Memory B cell (primary cell): ENCODE results near the gene ZNF618.

ENCODE experiments used
- ATAC-seq: fragments of 150-1000 bp; cut with Tn5 transposase; 2 replicates; pipeline ENCODE4 v1.10.0; 2021; ENCODE audit warnings: low read depth, mild to moderate bottlenecking, moderate library complexity
- DNase-seq, 2 donors: peaks; one replicate each; pipeline ENCODE4 v3.0.0; 2022; ENCODE audit warnings: low spot score in 2 of 2
- H3K27ac Mint-ChIP-seq: one replicate; pipeline ENCODE4 v1.8.0; 2022; ENCODE audit warnings: mild to moderate bottlenecking, moderate library complexity, mixed read lengths
- H3K27me3 Mint-ChIP-seq: one replicate; pipeline ENCODE4 v1.8.0; 2022; ENCODE audit warnings: mixed read lengths
- H3K36me3 Mint-ChIP-seq: one replicate; pipeline ENCODE4 v1.8.0; 2022; ENCODE audit warnings: mild to moderate bottlenecking, mixed read lengths
- H3K4me1 Mint-ChIP-seq: one replicate; pipeline ENCODE4 v1.8.0; 2022; ENCODE audit warnings: mixed read lengths
- H3K4me3 Mint-ChIP-seq: one replicate; pipeline ENCODE4 v1.8.0; 2022; ENCODE audit warnings: mild to moderate bottlenecking, moderate library complexity, mixed read lengths
- H3K9me3 Mint-ChIP-seq: one replicate; pipeline ENCODE4 v1.8.0; 2022; ENCODE audit warnings: mixed read lengths

ZNF618 gene

DNA sequence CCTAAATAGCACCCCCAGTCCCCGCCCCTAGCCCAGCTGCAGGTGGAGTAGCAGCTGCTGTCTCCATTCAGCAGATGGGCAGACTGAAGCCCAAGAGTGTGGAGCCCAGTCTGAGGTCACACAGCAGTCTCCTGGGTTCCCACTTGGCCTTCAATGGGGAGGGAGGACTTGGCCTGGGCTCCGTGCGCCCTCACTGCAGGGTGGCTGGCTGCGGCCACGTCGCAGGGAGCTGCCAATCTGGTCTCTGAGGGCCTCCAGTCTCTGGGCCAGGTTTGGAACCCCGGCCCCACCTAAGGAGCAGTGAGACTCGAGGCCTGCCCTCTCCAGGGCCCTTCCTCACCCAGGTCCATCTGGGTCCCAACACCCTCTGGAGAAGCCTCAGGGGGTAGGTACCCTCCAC is 215.6 kb downstream of the ZNF618 start:
- H3K36me3 Mint-ChIP-seq = no peaks in the 10 kb centered on the region
- no peak overlapping the region for H3K27ac Mint-ChIP-seq
- ATAC-seq (no peak), DNase-seq (no peak)
- no peaks in the 10 kb centered on the region for H3K9me3 Mint-ChIP-seq
- H3K4me1 Mint-ChIP-seq = peaks cover 2% of the 10 kb centered on the region
- H3K27me3 Mint-ChIP-seq = peaks cover 11% of the 10 kb centered on the region
- H3K4me3 Mint-ChIP-seq = no peak overlapping the region

DNA sequence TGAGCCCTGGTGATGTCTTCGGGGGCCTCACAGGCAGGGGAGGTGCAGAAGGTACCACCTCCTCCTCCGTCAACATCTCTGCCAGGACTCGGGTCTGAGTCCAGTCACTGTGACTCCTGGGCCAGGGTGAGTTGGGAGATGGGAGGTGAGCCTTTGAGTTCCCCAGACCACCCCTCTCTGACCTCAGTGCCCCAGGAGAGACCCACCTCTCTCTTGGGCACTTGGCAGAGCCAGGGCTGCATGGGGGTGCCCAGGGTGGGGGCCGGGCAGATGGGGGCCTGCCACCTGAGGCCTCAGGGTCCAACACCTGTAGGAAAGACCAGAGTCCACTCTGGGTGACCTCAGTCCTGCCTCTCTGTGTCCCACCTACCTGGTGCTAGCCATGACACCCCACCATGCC is 216.2 kb downstream of the ZNF618 start:
- DNase-seq (no peak), ATAC-seq (no peak)
- Mint-ChIP-seq H3K27ac (no peak overlapping the region), H3K36me3 (no peaks in the 10 kb centered on the region), H3K4me1 (peaks cover 4% of the 10 kb centered on the region), H3K4me3 (no peak overlapping the region), H3K9me3 (no peaks in the 10 kb centered on the region), H3K27me3 (peaks cover 13% of the 10 kb centered on the region)

DNA sequence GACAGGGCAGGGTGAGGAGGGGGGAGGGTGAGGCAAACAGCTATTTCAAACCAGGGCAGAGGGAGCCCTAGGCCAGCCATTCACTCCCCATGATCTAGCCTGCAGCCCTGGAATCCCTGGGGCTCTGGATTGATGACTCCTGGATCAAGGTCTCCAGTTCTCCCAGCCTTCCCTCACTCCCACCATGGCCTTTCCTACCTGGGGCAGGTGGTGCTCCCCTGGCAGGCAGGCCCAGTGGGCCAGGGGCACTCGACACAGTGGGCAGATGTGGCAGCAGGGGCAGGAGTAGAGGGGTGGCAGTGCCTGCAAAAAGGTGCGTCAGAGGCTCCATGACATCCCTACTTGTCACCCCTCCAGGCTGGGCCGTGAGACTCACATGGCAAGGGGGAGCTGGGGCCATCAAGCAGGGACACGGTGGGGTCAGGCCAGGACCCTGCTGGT is 216.9 kb downstream of the ZNF618 start:
- H3K4me3 Mint-ChIP-seq = no peak overlapping the region
- H3K9me3 Mint-ChIP-seq = no peaks in the 10 kb centered on the region
- H3K36me3 Mint-ChIP-seq = no peaks in the 10 kb centered on the region
- no peak overlapping the region for H3K27ac Mint-ChIP-seq
- peaks cover 7% of the 10 kb centered on the region for H3K4me1 Mint-ChIP-seq
- no peak for ATAC-seq
- peaks cover 12% of the 10 kb centered on the region for H3K27me3 Mint-ChIP-seq
- DNase-seq = no peak

DNA sequence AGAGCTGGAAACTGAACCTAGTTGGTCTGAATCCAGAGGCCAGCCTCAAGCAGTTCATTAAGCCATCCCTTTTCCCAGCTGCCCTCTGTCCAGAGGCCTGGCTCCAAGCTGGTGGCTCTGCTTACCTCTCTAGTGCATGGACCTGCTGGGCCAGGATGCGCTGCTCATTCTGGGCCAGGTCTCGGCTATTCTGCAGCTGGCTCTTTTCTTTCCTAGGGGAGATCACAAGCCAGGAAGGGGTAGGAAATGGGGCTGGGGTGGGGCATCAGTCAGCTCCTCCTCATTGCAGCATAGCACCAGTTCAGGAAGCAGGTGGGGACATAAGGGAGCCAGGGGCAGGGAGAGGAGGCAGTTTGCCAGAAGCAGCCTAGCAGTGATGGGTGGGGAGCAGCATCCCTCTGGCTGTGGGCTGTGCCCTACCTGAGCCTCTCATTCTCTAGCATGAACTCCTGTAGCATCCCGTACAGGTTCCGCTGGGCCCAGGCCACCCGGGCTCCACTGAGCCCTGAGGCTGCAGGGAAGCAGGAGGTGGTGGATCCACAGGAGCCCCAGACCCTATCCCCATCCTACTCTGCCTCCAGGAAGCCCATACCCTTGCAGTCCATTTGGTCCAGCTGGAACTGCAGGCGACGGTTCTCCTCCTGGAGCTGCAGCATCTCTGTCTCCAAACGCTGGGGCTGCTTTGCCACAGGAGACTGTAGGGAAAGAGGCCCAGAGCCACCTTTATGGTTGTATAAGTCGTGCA is 217.8 kb downstream of the ZNF618 start:
- H3K4me3 Mint-ChIP-seq = no peak overlapping the region
- no peak for ATAC-seq

DNA sequence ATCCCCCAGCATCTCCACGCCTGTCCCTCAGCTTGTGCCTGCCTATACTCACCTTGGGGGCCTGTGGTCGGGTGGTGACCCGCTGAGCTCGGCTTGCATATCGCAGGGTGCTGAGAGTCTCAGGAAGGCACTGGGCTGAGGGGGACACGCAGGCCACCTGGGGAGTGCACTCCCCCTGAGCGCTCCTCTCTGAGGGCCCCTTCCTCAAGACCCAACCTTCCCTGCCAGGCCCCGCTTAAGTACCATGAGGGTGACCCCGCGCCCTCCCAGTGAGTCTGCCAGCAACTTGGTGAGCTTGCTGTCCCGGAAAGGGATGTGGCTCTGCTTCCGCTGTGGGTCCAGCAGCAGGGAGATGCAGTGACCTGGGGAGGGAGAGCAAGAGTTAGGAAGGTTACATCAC is 218.9 kb downstream of the ZNF618 start:
- Mint-ChIP-seq H3K27me3 (peaks cover 13% of the 10 kb centered on the region), H3K4me3 (no peak overlapping the region), H3K9me3 (no peaks in the 10 kb centered on the region), H3K36me3 (no peaks in the 10 kb centered on the region), H3K4me1 (peaks cover 7% of the 10 kb centered on the region), H3K27ac (no peak overlapping the region)
- ATAC-seq (no peak), DNase-seq (no peak)

More for the DNA sequence above, 217.8 kb downstream of the ZNF618 start:
- peaks cover 11% of the 10 kb centered on the region for H3K27me3 Mint-ChIP-seq
- H3K4me1 Mint-ChIP-seq = peaks cover 7% of the 10 kb centered on the region
- DNase-seq = no peak
- no peaks in the 10 kb centered on the region for H3K36me3 Mint-ChIP-seq
- no peaks in the 10 kb centered on the region for H3K9me3 Mint-ChIP-seq
- no peak overlapping the region for H3K27ac Mint-ChIP-seq

DNA sequence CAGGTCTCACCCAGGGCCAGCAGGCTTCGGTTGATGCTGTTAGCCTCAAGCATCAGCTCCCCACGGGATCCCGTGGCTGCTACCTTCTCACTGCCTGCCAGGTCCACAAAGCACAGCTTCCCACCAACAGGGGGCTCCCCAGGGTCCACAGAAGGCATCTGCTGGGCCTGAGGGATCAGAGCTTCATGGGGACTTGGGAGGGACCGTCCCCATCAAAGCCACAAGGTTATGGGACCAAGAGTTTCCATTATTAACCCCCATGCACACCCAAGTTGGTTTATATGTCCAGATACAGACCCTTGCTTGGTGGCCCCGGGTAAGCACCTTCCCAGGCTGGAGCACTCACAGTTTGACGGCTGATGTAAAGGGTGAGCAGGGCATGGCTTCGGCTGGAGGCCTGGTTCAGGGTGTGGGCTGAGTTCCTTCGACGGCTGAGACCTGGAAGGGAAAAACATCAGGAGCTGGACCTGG is 220.0 kb downstream of the ZNF618 start:
- peaks cover 7% of the 10 kb centered on the region for H3K4me1 Mint-ChIP-seq
- H3K9me3 Mint-ChIP-seq = no peaks in the 10 kb centered on the region
- H3K27ac Mint-ChIP-seq = no peak overlapping the region
- H3K36me3 Mint-ChIP-seq = no peaks in the 10 kb centered on the region
- no peak overlapping the region for H3K4me3 Mint-ChIP-seq
- H3K27me3 Mint-ChIP-seq = peaks cover 13% of the 10 kb centered on the region
- no peak for ATAC-seq
- DNase-seq = no peak

DNA sequence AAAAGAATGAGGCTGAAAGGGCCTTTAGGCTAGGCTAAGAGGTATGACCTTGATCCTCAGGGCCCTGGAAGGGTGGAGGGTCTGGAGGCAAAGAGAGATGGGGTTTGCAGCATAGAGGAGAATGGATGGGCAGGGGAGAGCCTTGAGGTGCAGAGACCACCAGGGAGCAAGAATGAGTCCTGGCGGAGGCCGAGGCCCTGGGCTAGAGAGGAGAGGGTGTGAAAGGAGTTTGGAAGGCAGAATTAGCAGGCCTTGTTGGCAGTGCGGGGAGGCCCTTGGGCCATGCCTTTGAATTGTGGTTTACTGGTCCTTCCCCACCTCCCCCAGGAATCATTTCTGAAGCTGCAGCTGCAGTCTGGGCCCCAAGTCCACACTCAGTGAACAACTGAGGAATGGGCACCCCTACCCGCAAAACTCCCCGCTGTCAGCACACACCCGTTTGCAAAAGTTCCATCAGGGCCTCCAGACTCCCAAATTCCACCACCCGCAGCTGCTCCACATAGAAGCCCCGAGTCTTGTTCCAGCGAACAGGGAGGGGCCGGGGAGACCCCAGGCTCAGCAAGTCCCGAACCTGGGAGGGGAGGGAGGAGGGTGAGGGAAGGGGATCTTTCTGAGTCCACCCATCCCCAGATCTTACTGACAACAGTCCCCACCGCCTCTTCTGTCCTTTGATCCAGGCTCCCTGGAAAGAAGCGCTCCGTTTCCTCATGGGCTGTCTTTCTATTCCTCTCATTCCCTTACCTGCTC is 220.9 kb downstream of the ZNF618 start:
- H3K4me1 Mint-ChIP-seq = peaks cover 7% of the 10 kb centered on the region
- H3K9me3 Mint-ChIP-seq = peaks cover 3% of the 10 kb centered on the region
- DNase-seq = no peak
- peaks cover 2% of the 10 kb centered on the region for H3K36me3 Mint-ChIP-seq
- no peak overlapping the region for H3K27ac Mint-ChIP-seq
- H3K27me3 Mint-ChIP-seq = peaks cover 15% of the 10 kb centered on the region
- H3K4me3 Mint-ChIP-seq = no peak overlapping the region
- no peak for ATAC-seq

DNA sequence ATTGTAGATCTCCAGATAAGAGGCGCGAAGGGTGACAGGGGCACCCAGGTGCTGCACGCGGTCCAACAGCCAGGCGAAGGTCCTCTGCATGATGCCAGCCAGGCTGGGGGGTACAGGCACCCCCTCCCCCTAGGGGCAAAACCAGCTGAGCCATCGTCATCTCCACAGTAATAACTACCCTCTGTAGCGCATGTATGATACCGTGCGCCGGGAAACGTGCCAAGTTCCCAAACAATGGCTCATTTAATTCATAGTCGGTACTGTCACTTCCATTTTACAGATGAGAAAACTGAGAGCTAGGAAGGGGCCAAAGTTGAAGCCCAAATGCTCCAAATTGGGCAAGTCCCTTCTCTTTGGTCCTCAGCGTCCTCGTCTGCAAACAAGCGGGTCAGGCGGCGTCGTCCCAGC is 221.5 kb downstream of the ZNF618 start:
- Mint-ChIP-seq H3K36me3 (peaks cover 2% of the 10 kb centered on the region), H3K4me1 (peaks cover 7% of the 10 kb centered on the region), H3K27me3 (peaks cover 15% of the 10 kb centered on the region), H3K9me3 (peaks cover 3% of the 10 kb centered on the region), H3K27ac (no peak overlapping the region), H3K4me3 (peak overlapping the region; percentile 18)
- ATAC-seq = no peak
- DNase-seq = no peak

DNA sequence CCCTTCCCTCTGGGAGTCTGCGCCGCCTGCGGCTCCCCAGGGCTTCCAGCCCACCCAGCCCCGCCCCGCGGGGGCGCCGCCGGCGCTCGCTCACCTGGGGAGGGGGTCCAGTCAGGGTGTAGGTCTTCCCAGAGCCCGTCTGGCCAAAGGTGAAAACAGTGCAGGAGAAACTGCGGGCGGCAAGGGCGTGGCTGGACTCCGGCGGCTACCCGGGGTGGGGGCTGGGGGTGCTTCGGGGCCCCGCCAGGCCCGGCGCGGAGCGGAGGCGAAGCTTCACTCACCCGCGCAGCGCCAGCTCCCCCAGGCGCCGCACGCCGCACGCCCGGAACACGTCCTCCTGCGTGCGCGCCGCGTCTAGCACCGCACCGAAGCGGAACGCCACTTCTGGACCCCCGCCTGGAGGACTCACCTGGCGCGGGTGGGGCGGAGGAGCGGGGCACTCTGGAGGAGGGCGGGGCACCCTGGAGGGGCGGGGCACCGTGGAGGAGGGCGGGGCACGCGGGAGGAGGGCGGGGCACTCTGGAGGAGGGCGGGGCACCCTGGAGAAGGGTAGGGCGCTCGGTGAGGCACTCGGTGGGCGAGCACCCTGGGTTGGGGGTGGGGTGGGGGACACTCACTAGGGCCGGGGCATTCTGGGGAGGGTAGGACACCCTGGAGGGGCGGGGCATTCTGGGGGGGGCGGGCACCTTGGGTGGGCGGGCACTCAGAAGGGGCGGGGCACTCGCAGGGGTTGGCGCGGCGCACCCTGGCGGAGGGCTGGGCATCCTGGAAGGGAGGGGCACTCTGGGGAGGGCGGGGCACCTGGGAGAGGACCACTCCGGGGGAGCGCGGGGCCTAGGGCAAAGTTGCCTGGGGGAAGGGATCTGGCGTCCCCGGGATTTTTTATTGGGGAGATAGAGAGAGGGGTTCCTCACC is 222.2 kb downstream of the ZNF618 start:
- H3K9me3 Mint-ChIP-seq = peaks cover 3% of the 10 kb centered on the region
- no peak for DNase-seq
- H3K27ac Mint-ChIP-seq = no peak overlapping the region
- H3K36me3 Mint-ChIP-seq = peaks cover 2% of the 10 kb centered on the region
- H3K27me3 Mint-ChIP-seq = peaks cover 15% of the 10 kb centered on the region
- peaks cover 7% of the 10 kb centered on the region for H3K4me1 Mint-ChIP-seq
- peak; percentile 38 for ATAC-seq
- no peak overlapping the region for H3K4me3 Mint-ChIP-seq

DNA sequence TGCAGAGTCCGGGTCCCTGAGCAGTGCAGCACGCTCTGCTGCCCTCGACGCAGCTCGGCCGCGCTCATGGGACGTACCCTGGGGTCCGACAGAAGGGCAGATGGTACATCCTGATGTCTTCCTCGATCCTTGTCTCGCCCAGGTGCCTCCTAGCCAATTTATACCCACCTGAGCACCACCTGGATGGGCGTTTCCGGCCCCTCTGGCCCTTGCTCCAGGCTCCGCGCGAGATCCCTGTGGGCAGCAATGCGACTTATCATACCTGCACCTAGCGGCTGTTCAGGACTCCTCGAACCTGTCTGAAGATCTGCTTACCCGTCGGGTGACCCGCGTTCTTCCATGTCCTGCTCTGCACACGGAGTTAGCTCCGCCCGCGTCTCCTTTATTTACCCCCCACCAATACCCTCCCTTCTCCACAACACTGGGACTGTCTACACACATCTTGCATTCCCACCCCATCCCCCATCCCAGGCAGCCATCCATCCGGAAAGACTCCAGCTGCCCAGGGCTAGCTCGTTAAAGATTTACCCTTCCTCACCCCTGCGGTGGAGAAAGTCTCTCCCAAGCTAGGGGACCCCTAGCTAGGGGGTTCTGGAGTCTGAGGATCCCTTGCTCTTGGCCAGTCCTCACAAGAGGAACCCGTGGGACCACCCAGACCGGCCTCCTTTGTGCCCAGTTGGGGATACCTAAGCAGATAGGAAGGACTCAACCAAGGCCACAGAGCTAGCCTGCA is 223.0 kb downstream of the ZNF618 start, which contains the start of gene KIF12:
KIF12 (minus strand) TSS at position 357 of the 733 bp plus-strand sequence; CDS start at position 341, 16 bp downstream.
- Mint-ChIP-seq H3K4me1 (peaks cover 7% of the 10 kb centered on the region), H3K9me3 (peaks cover 3% of the 10 kb centered on the region), H3K27me3 (peaks cover 15% of the 10 kb centered on the region), H3K27ac (no peak within 1 kb of the TSS), H3K36me3 (peaks cover 2% of the 10 kb centered on the region), H3K4me3 (peak within 1 kb of the TSS; percentile 9)
- no peak for ATAC-seq
- DNase-seq = no peak

DNA sequence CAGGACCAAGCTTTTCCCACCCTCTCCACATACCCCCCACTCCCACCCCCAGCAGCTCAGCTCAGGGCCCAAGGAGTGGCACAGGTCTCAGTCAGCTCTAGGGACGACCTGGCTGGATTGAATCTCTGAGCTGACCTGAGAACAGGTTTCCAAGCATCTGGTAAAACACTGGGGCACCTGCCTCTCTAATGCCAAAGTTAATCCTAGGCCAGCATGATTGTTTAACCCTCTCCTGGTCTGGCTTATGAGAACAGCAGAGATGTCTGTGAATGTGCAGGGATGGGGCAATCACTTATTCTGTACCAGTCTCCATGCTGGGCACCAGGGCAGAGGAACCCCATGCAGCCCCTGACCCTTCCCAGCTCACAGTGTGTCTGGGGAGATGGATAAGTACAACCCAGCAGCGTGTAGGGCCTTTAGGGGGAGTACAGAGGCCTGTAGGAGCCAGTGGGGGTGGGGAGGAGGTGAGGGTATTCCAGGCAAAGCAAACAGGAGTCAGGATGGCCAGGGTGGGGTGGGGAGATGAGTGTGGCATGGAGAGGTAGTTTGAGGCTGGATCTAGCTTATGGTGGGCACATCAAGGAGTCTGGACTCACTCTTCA is 223.7 kb downstream of the ZNF618 start:
- H3K4me3 Mint-ChIP-seq = no peak overlapping the region
- peaks cover 13% of the 10 kb centered on the region for H3K27me3 Mint-ChIP-seq
- no peak for ATAC-seq
- no peak for DNase-seq
- H3K36me3 Mint-ChIP-seq = peaks cover 2% of the 10 kb centered on the region
- H3K9me3 Mint-ChIP-seq = peaks cover 3% of the 10 kb centered on the region
- peaks cover 7% of the 10 kb centered on the region for H3K4me1 Mint-ChIP-seq
- no peak overlapping the region for H3K27ac Mint-ChIP-seq

DNA sequence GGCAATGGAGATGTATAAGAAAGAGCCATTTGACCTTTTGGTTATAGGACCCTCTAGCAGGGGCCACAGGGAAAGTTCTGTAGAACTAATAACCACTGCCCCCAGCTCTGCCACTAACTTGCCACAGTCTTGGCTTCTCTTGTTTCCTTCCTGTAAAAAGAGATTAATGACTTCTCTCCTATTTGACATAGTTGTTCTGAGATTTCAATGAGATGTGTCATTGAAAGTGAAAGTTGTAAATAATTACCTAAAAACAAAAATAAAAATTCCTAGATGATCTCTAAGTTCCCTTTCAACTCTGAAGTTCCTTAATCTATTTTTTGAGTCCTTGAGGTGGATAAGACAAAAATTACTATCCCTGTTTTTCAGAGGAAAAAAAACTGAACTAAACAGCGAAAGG is 224.4 kb downstream of the ZNF618 start:
- Mint-ChIP-seq H3K36me3 (peaks cover 2% of the 10 kb centered on the region), H3K27ac (no peak overlapping the region), H3K27me3 (peaks cover 13% of the 10 kb centered on the region), H3K4me3 (no peak overlapping the region), H3K4me1 (peaks cover 7% of the 10 kb centered on the region), H3K9me3 (peaks cover 3% of the 10 kb centered on the region)
- DNase-seq = no peak
- no peak for ATAC-seq

DNA sequence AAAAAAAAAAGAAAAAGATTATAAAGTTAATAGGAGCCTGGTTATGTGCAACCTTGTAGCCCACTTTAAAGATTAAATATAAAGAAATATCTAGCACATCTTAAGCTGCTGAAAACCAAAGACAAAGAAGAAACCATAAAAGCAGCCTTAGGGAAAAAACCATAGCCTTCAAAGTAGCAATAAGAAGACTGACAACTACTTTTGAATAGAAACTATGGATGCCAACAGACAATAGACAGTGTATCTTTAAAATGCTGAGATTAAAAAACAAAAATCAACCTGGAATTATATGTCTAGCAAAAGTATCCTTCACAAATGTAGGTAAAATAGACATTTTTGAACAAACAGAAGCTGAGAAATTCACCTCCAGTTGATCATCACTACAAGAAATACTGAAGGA is 226.4 kb downstream of the ZNF618 start:
- ATAC-seq (no peak), DNase-seq (no peak)
- Mint-ChIP-seq H3K4me3 (no peak overlapping the region), H3K27ac (no peak overlapping the region), H3K4me1 (peaks cover 2% of the 10 kb centered on the region), H3K36me3 (peaks cover 2% of the 10 kb centered on the region), H3K27me3 (peaks cover 8% of the 10 kb centered on the region), H3K9me3 (peaks cover 3% of the 10 kb centered on the region)
